ENCODE data around the gene CACNA1C. TPM values are rescaled to one million over a fixed set of nuclear protein-coding genes. Genes with fewer than 3 reads are reported as not detected.
"Not testable (repeated sequence)": the region's sequence is repeated elsewhere in the genome, so short reads cannot be mapped to it uniquely, and the experiment has no call there.

CACNA1C gene
- total and polyA plus RNA-seq, 2 of the 4 experiments (the other 2 are of a cell fraction) = 1.6 to 2.6 TPM

- H3K4me3 ChIP-seq (ENCODE audit: insufficient read depth, low read depth, low read length); intact Hi-C loops (cut with micrococcal nuclease); H2BK120ac ChIP-seq (ENCODE audit: low read depth, low read length); H2BK15ac ChIP-seq (ENCODE audit: low read depth, low read length); H3K79me1 ChIP-seq (ENCODE audit: low read depth in 1 of 2, low read length in 2 of 2); H3K56ac ChIP-seq (ENCODE audit: extremely low read depth, insufficient read depth, low read length); H4K8ac ChIP-seq (ENCODE audit: low read depth in 2 of 2, low read length in 2 of 2); H2AFZ ChIP-seq (replicated peaks; ENCODE audit: low read length, poor library complexity); H2BK20ac ChIP-seq (ENCODE audit: low read depth, low read length); POLR2A ChIA-PET (ENCODE audit: unreplicated experiment); H3K18ac ChIP-seq (ENCODE audit: low read depth, low read length); H3K36me3 ChIP-seq (ENCODE audit: control insufficient read depth, insufficient read depth, low read length); H3K23ac ChIP-seq (ENCODE audit: low read depth, low read length); H3K9me3 ChIP-seq (ENCODE audit: control insufficient read depth, insufficient read depth, low read length); in situ Hi-C loops (cut with MboI; ENCODE audit: low sequenced_read_pairs); H4K20me1 ChIP-seq (ENCODE audit: insufficient read depth, low read length); H2AK5ac ChIP-seq (ENCODE audit: low read depth, low read length); H3K4ac ChIP-seq (ENCODE audit: low read depth, low read length); H3K4me1 ChIP-seq (ENCODE audit: control insufficient read depth, insufficient read depth, low read length); H3K14ac ChIP-seq (replicated peaks; ENCODE audit: low read depth, low read length); H4K91ac ChIP-seq (ENCODE audit: insufficient read depth, low read depth, low read length); H2BK5ac ChIP-seq (ENCODE audit: low read depth, low read length, poor library complexity, severe bottlenecking); DNase-seq; H3K9ac ChIP-seq (ENCODE audit: low read depth, low read length); H3K27ac ChIP-seq (ENCODE audit: insufficient read depth, low read length); H3K9me1 ChIP-seq (ENCODE audit: insufficient read depth, low read length); H3K4me2 ChIP-seq (ENCODE audit: low read depth, low read length); dilution Hi-C loops (cut with HindIII; ENCODE audit: low sequenced_read_pairs, unreplicated experiment); H4K5ac ChIP-seq (ENCODE audit: low read depth, low read length); H2AK9ac ChIP-seq (replicated peaks; ENCODE audit: low read depth, low read length, poor library complexity); BruUV-seq (replicated peaks); ATAC-seq (ENCODE audit: low read depth): not testable (repeated sequence)
- no CpG with 5 or more reads among the region's 10 CpGs for WGBS, 2 experiments (ENCODE audit: extremely low coverage in 2 of 2, insufficient read length in 1 of 2)
- peaks cover 25% of the 10 kb centered on the region for H3K27me3 ChIP-seq (ENCODE audit: control insufficient read depth, insufficient read depth, low read length)
- CTCF ChIA-PET = interaction anchor here (0.5 kb wide), 1 partner anchor 913 kb away, joined by 3 read pairs; no protein-coding TSS in a partner anchor
Observed at GRCh38 chr12:2742037-2742436, 689.2 kb downstream of the CACNA1C start.

All from IMR-90 (cell line).